HCT116 (cell line): ENCODE results near the gene RASSF5. TPM values are rescaled to one million over a fixed set of nuclear protein-coding genes. Genes with fewer than 3 reads are reported as not detected.

Source experiments
- ATAC-seq: fragments of 200-7000 bp; cut with Tn5 transposase; 2 replicates; pipeline ENCODE4 v1.9.1; 2020; ENCODE audit warnings: mild to moderate bottlenecking, moderate library complexity
- BruUV-seq: library from RNA; stranded (reverse); fragments of 400-500 nt; replicated peaks from 2 replicates; lab custom pipeline; 2021; lab: Mats Ljungman, UMichigan
- CTCF ChIA-PET: fragments of 300-600 bp; sonication (Branson Sonifier 250); formaldehyde crosslinking; loops from one replicate; lab custom pipeline; 2021; ENCODE audit warnings: antibody characterized with exemption; lab: Charles Lee
- POLR2A ChIA-PET: fragments of 300-600, 350-600 bp; sonication (Branson Sonifier 250); formaldehyde crosslinking; loops from one replicate; lab custom pipeline; 2021; ENCODE audit warnings: antibody characterized with exemption; lab: Charles Lee
- RAD21 ChIA-PET, 2 experiments: fragments of 300-600 bp; sonication (Branson Sonifier 250); formaldehyde crosslinking; loops; one replicate each; lab custom pipeline; 2023; ENCODE audit warnings: low total read pairs in 2 of 2; ENCODE audit not compliant: uncharacterized antibody in 2 of 2, unreplicated experiment in 2 of 2, low non-redundant PET in 1 of 2; lab: Charles Lee
- DNase-seq: peaks from one replicate; pipeline ENCODE4 v3.0.0-alpha.2; 2010; ENCODE audit warnings: low read depth, low spot score
- H2AFZ ChIP-seq: fragments of 200-600 bp; shearing (Covaris generic), sonication (generic); 2 replicates; pipeline ENCODE4 v1.6.1; 2017; ENCODE audit warnings: low read depth, mixed run types, mixed read lengths, antibody characterized with exemption, low read length; ENCODE audit not compliant: poor library complexity, severe bottlenecking
- H3K27ac ChIP-seq: 2 replicates; pipeline ENCODE4 v1.5.1; 2012; ENCODE audit warnings: low read depth, low read length
- H3K27me3 ChIP-seq: fragments of 200-600 bp; sonication (generic); 2 replicates; pipeline ENCODE4 v1.6.1; 2016; ENCODE audit warnings: mixed run types, low read length, mixed read lengths; ENCODE audit not compliant: insufficient read depth
- H3K36me3 ChIP-seq, 2 experiments: fragments of 200-500 bp in 1 of 2; fragments of 200-600 bp in 1 of 2; sonication (Bioruptor generic) in 1 of 2; sonication (generic) in 1 of 2; 2 replicates each; pipeline versions ENCODE4 v1.5.1 to v1.6.1; 2014 to 2016; ENCODE audit warnings: low read length in 2 of 2, inconsistent platforms in 1 of 2, mixed read lengths in 1 of 2, mixed run types in 1 of 2; ENCODE audit not compliant: insufficient read depth in 2 of 2, control insufficient read depth in 1 of 2
- H3K4me1 ChIP-seq, 2 experiments: fragments of 200-600 bp in 1 of 2; sonication (generic) in 1 of 2; 2 replicates each; pipeline versions ENCODE4 v1.5.1 to v1.6.1; 2012 to 2017; ENCODE audit warnings: low read length in 2 of 2, inconsistent platforms in 1 of 2, mild to moderate bottlenecking in 1 of 2, mixed read lengths in 1 of 2, mixed run types in 1 of 2, moderate library complexity in 1 of 2; ENCODE audit not compliant: insufficient read depth in 2 of 2, control insufficient read depth in 1 of 2
- H3K4me2 ChIP-seq: fragments of 200-600 bp; sonication (generic); 2 replicates; pipeline ENCODE4 v1.6.1; 2017; ENCODE audit warnings: mixed run types, low read length, mixed read lengths
- H3K4me3 ChIP-seq, 2 experiments: fragments of 200-600 bp in 1 of 2; sonication (generic) in 1 of 2; replicated peaks in 1 of 2; 2 replicates each; pipeline ENCODE4 v1.5.1; 2011 to 2016; ENCODE audit warnings: low read length in 2 of 2, control low read depth in 1 of 2, low read depth in 1 of 2, mild to moderate bottlenecking in 1 of 2, mixed read lengths in 1 of 2, mixed run types in 1 of 2
- H3K79me2 ChIP-seq: fragments of 200-600 bp; sonication (generic); 2 replicates; pipeline ENCODE4 v1.6.1; 2017; ENCODE audit warnings: mild to moderate bottlenecking, mixed run types, low read length, moderate library complexity, mixed read lengths; ENCODE audit not compliant: insufficient read depth
- H3K9ac ChIP-seq: fragments of 200-600 bp; sonication (generic); 2 replicates; pipeline ENCODE4 v1.6.1; 2016; ENCODE audit warnings: low read length, mixed read lengths
- H3K9me2 ChIP-seq: fragments of 200-600 bp; sonication (generic), shearing (Covaris generic); 2 replicates; pipeline ENCODE4 v1.6.1; 2017; ENCODE audit warnings: mixed run types, mild to moderate bottlenecking, moderate library complexity; ENCODE audit not compliant: insufficient read depth
- H3K9me3 ChIP-seq, 2 experiments: fragments of 200-500 bp in 1 of 2; fragments of 200-600 bp in 1 of 2; sonication (Bioruptor generic) in 1 of 2; sonication (generic) in 1 of 2; 2 replicates each; pipeline ENCODE4 v1.6.1; 2014 to 2017; ENCODE audit warnings: low read length in 2 of 2, mixed read lengths in 2 of 2, inconsistent platforms in 1 of 2, low read depth in 1 of 2, mild to moderate bottlenecking in 1 of 2, mixed run types in 1 of 2, moderate library complexity in 1 of 2; ENCODE audit not compliant: control insufficient read depth in 1 of 2, insufficient read depth in 1 of 2
- H4K20me1 ChIP-seq: fragments of 200-600 bp; sonication (generic), shearing (Covaris generic); 2 replicates; pipeline ENCODE4 v1.6.1; 2017; ENCODE audit warnings: mixed run types, mild to moderate bottlenecking, moderate library complexity; ENCODE audit not compliant: insufficient read depth
- CBX3 ChIP-seq: IDR thresholded peaks from 2 replicates; pipeline ENCODE4 v1.6.1; 2012; ENCODE audit warnings: low read depth
- CEBPB ChIP-seq: IDR thresholded peaks from 2 replicates; pipeline ENCODE4 v1.6.1; 2012; ENCODE audit warnings: low read depth
- ELF1 ChIP-seq: IDR thresholded peaks from 2 replicates; pipeline ENCODE4 v1.6.1; 2012; ENCODE audit warnings: low read depth, borderline replicate concordance
- EZH2 ChIP-seq: fragments of 200-600 bp; sonication (generic); IDR thresholded peaks from 2 replicates; pipeline ENCODE4 v1.6.1; 2017; ENCODE audit warnings: antibody characterized with exemption, mixed run types
- FOSL1 ChIP-seq: IDR thresholded peaks from 2 replicates; pipeline ENCODE4 v1.6.1; 2012; ENCODE audit warnings: low read depth
- JUND ChIP-seq: IDR thresholded peaks from 2 replicates; pipeline ENCODE4 v1.6.1; 2012
- POLR2A ChIP-seq: IDR thresholded peaks from 2 replicates; pipeline ENCODE4 v1.7.0; 2011; ENCODE audit warnings: borderline replicate concordance; ENCODE audit not compliant: insufficient read depth, insufficient read length; ENCODE audit errors: extremely low read depth
- POLR2AphosphoS5 ChIP-seq: IDR thresholded peaks from 2 replicates; pipeline ENCODE4 v1.6.1; 2011; ENCODE audit warnings: mild to moderate bottlenecking, low read depth, low read length, moderate library complexity
- RAD21 ChIP-seq: IDR thresholded peaks from 2 replicates; pipeline ENCODE4 v1.6.1; 2012; ENCODE audit warnings: low read depth, mild to moderate bottlenecking
- SIN3A ChIP-seq: IDR thresholded peaks from 2 replicates; pipeline ENCODE4 v1.6.1; 2012; ENCODE audit warnings: low read depth
- SP1 ChIP-seq: IDR thresholded peaks from 2 replicates; pipeline ENCODE4 v1.6.1; 2012; ENCODE audit warnings: low read depth
- TCF7L2 ChIP-seq: IDR thresholded peaks from 2 replicates; pipeline ENCODE4 v1.7.0; 2011; ENCODE audit warnings: borderline replicate concordance, inconsistent platforms; ENCODE audit not compliant: insufficient read depth, insufficient read length; ENCODE audit errors: extremely low read depth
- YY1 ChIP-seq: IDR thresholded peaks from 2 replicates; pipeline ENCODE4 v1.6.1; 2011; ENCODE audit warnings: low read length, low read depth, moderate library complexity, mild to moderate bottlenecking; ENCODE audit not compliant: insufficient replicate concordance; ENCODE audit errors: extremely low read depth
- ZBTB33 ChIP-seq: IDR thresholded peaks from 2 replicates; pipeline ENCODE4 v1.6.1; 2011; ENCODE audit warnings: mild to moderate bottlenecking, low read length, moderate library complexity; ENCODE audit not compliant: insufficient replicate concordance; ENCODE audit errors: extremely low read depth
- ZFX ChIP-seq: fragments of 450-650 bp; IDR thresholded peaks from 2 replicates; pipeline ENCODE4 v1.6.1; 2017
- ZNF274 ChIP-seq: fragments of 200-500 bp; sonication (Bioruptor generic); IDR thresholded peaks from 2 replicates; pipeline ENCODE4 v1.6.1; 2014; ENCODE audit warnings: mild to moderate bottlenecking, low read depth, low read length, inconsistent platforms
- intact Hi-C: fragments of 100-400 bp; cut with micrococcal nuclease; formaldehyde crosslinking; loops from 2 replicates; pipeline ENCODE4 v1.10.0; 2022
- total RNA-seq: library from RNA; stranded (reverse); gene quantifications from one replicate; pipeline ENCODE4 v1.2.1, GENCODE V29; 2021; ENCODE audit not compliant: unreplicated experiment
- TF ChIP-seq, protein P1 (sequence below): IDR thresholded peaks from 2 replicates; pipeline ENCODE4 v1.6.1; 2012
- TF ChIP-seq, protein P2 (sequence below): IDR thresholded peaks from 2 replicates; pipeline ENCODE4 v1.6.1; 2012

The RASSF5 gene
- total RNA-seq, 1 experiment from 2014 or later: 5.4 TPM

- ChIA-PET POLR2A (no interaction called here), RAD21 (no interaction called here), CTCF (no interaction called here)
- intact Hi-C loops: no loop called here
- no TSS peak for BruUV-seq
- Histone ChIP-seq H3K4me3 (no peak overlapping the region), H3K9me2 (no peaks in the 10 kb centered on the region), H4K20me1 (no peaks in the 10 kb centered on the region), H3K4me2 (peak overlapping the region; percentile 37; the same call in 1 of the 2 replicates), H3K79me2 (no peaks in the 10 kb centered on the region), H3K4me1 (peaks cover 4 to 20% of the 10 kb centered on the region in 2 experiments; a peak in 3 of 4 replicates), H3K27me3 (no peaks in the 10 kb centered on the region), H2AFZ (no peak overlapping the region), H3K27ac (no peak overlapping the region), H3K9me3 (no peaks in the 10 kb centered on the region), H3K9ac (no peak overlapping the region), H3K36me3 (peaks cover 8 to 13% of the 10 kb centered on the region in 2 experiments; a peak in 3 of 4 replicates)
- ATAC-seq: no peak
- TF ChIP-seq ZNF274 (no peak), TCF7L2 (no peak), ZBTB33 (no peak)
- TF ChIP-seq, protein P1, sequence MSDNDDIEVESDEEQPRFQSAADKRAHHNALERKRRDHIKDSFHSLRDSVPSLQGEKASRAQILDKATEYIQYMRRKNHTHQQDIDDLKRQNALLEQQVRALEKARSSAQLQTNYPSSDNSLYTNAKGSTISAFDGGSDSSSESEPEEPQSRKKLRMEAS: no peak
- no peak for DNase-seq
Measured at GRCh38 chr1:206589206-206589605, 81.9 kb downstream of the RASSF5 start.

DNA sequence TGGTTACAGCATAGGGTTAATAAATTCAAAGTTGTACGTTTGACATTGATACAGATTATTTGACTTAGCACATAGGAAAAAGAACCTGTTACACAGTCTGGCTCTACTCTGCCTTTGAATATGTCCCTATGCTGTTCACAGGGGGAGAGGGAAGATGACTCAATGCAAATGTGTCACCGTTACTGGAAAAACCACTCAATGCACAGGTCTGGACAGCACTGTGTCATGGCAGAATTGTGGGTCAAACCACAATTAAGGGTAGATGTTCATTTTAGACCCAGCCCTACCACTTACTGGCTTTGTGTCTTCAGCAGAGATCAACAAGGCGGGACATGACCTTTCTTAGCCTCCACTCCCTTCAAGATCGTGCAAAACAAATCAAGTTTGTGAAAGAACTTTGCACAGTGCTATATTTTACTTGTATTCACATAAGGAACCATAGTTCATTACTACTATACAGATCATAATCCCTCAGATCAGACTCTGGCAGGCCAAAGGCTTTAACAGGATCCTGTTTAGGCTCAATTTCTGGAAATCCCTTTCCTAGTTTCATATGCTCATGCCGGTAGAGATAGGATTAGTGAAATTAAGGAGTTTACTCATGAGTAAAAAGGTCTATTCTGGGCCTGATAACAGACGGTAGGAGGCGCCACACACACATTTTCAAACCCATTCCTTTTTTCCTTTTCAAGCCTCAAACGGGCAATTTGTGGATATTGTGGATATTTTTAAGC lies 82.9 kb downstream of the RASSF5 start:
- no peaks in the 10 kb centered on the region for H3K9me3 ChIP-seq
- BruUV-seq: no TSS peak
- H3K9ac ChIP-seq: no peak overlapping the region
- peaks cover 16 to 18% of the 10 kb centered on the region in 2 experiments; a peak in 3 of 4 replicates for H3K36me3 ChIP-seq
- intact Hi-C loops: no loop called here
- H3K27ac ChIP-seq: no peak overlapping the region
- ChIA-PET POLR2A (no interaction called here), CTCF (no interaction called here), RAD21 (no interaction called here)
- no peaks in the 10 kb centered on the region for H3K79me2 ChIP-seq
- no peak overlapping the region for H2AFZ ChIP-seq
- no peaks in the 10 kb centered on the region for H3K27me3 ChIP-seq
- no peak overlapping the region for H3K4me3 ChIP-seq
- H3K9me2 ChIP-seq: no peaks in the 10 kb centered on the region
- peak; percentile 88 for ATAC-seq
- DNase-seq: peak; percentile 37
- peak overlapping the region; percentile 37 for H3K4me2 ChIP-seq
- H3K4me1 ChIP-seq: peaks cover 4 to 20% of the 10 kb centered on the region in 2 experiments; a peak in 3 of 4 replicates
- H4K20me1 ChIP-seq: no peaks in the 10 kb centered on the region
- TF ChIP-seq FOSL1 (peak; percentile 33), TCF7L2 (no peak), ZFX (no peak), EZH2 (no peak), RAD21 (peak; percentile 20; the same call in 1 of the 2 replicates), SP1 (peak; percentile 41), CEBPB (0 out of 2 replicates have a peak, but pooled peaks have one; percentile 5), YY1 (no peak), ZNF274 (no peak), POLR2AphosphoS5 (no peak), SIN3A (no peak), CBX3 (no peak), JUND (peak; percentile 53), POLR2A (no peak), ELF1 (no peak)
- TF ChIP-seq, protein P2, sequence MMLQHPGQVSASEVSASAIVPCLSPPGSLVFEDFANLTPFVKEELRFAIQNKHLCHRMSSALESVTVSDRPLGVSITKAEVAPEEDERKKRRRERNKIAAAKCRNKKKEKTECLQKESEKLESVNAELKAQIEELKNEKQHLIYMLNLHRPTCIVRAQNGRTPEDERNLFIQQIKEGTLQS: no peak
